LoVo (cell line): ENCODE data around the gene PCID2.

Experiments used
- DNase-seq: peaks from one replicate; pipeline ENCODE4 v3.0.0-alpha.2; 2016; ENCODE audit warnings: low spot score

Gene PCID2

GRCh38 chr13:113219256-113219940 is 10.9 kb upstream of the PCID2 start:
- DNase-seq: no peak

- no peak for DNase-seq
These were observed 10.1 kb upstream of the PCID2 start for GRCh38 chr13:113218586-113218985.

- DNase-seq: peak; percentile 41
These were observed 8.0 kb upstream of the PCID2 start for GRCh38 chr13:113216254-113217048.

GRCh38 chr13:113211774-113212173 is 3.3 kb upstream of the PCID2 start:
- DNase-seq: no peak

- DNase-seq: no peak
These were observed 2.4 kb upstream of the PCID2 start for GRCh38 chr13:113210833-113211232.

GRCh38 chr13:113209759-113210421 is 1.4 kb upstream of the PCID2 start:
- DNase-seq: peak; percentile 42

GRCh38 chr13:113209336-113209758 is 878 bp upstream of the PCID2 start, which contains the start of gene CUL4A:
Gene CUL4A (plus strand): TSS chr13:113209613. CDS start chr13:113209628, 15 bp downstream.
- DNase-seq: peak; percentile 79

- DNase-seq: peak; percentile 24
These were observed 514 bp downstream of the PCID2 start for GRCh38 chr13:113207890-113208420.

- DNase-seq: no peak
These were observed 1.0 kb downstream of the PCID2 start for GRCh38 chr13:113207460-113207859.

GRCh38 chr13:113205428-113205931 is 3.0 kb downstream of the PCID2 start:
- DNase-seq: no peak

GRCh38 chr13:113204378-113204734 is 4.1 kb downstream of the PCID2 start:
- no peak for DNase-seq

- no peak for DNase-seq
These were observed 4.7 kb downstream of the PCID2 start for GRCh38 chr13:113203507-113204377.

GRCh38 chr13:113202912-113203311 is 5.6 kb downstream of the PCID2 start:
- DNase-seq: no peak

- DNase-seq: no peak
These were observed 6.7 kb downstream of the PCID2 start for GRCh38 chr13:113201815-113202214.

GRCh38 chr13:113196970-113197737 is 11.3 kb downstream of the PCID2 start:
- DNase-seq: no peak

GRCh38 chr13:113195360-113195759 is 13.1 kb downstream of the PCID2 start:
- no peak for DNase-seq

GRCh38 chr13:113192902-113193301 is 15.6 kb downstream of the PCID2 start:
- DNase-seq: no peak

GRCh38 chr13:113192279-113192678 is 16.2 kb downstream of the PCID2 start:
- no peak for DNase-seq

- no peak for DNase-seq
These were observed 18.3 kb downstream of the PCID2 start for GRCh38 chr13:113190181-113190580.

GRCh38 chr13:113187883-113188665 is 20.4 kb downstream of the PCID2 start:
- DNase-seq: no peak
